Stimulated activated naive CD8-positive, alpha-beta T cell treated with anti-CD3 and anti-CD28 coated beads, Interleukin-15, Interleukin-2, amounts not matched to agents 100 ng/mL and 50 ng/mL, for 24 hours (primary cell): Measurements from ENCODE around the gene BCAR3.

ENCODE experiments used
- H3K27ac Mint-ChIP-seq: one replicate; pipeline ENCODE4 v1.8.0; 2021; ENCODE audit warnings: mild to moderate bottlenecking, mixed read lengths
- H3K27me3 Mint-ChIP-seq: one replicate; pipeline ENCODE4 v1.8.0; 2021; ENCODE audit warnings: mixed read lengths
- H3K36me3 Mint-ChIP-seq: one replicate; pipeline ENCODE4 v1.8.0; 2021; ENCODE audit warnings: low read depth, mixed read lengths
- H3K4me1 Mint-ChIP-seq: one replicate; pipeline ENCODE4 v1.8.0; 2021; ENCODE audit warnings: low read depth, mixed read lengths
- H3K4me3 Mint-ChIP-seq: one replicate; pipeline ENCODE4 v1.8.0; 2021; ENCODE audit warnings: mild to moderate bottlenecking, mixed read lengths
- H3K9me3 Mint-ChIP-seq: one replicate; pipeline ENCODE4 v1.8.0; 2021; ENCODE audit warnings: mixed read lengths

Gene BCAR3

DNA sequence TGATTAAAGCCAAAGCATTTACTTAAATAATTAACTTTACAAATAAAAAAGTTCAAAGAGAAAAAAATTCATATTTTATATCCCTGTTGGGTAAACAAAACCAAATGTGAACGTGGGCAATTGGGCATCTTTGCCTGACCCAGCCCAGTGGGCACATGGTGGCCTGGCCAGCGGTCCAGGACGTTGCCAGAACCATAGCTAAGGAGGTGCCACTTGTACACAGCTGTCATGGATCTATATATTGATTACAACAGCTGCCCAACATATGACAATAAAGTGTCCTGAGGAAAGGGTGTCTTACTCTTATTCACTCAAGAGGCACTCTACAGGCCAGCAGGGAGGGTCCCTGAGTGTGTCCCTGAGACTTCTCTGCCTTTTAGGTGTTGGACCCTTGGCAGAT is 78.5 kb downstream of the BCAR3 start:
- H3K36me3 Mint-ChIP-seq = no peaks in the 10 kb centered on the region
- no peak overlapping the region for H3K27ac Mint-ChIP-seq
- no peaks in the 10 kb centered on the region for H3K9me3 Mint-ChIP-seq
- peaks cover 29% of the 10 kb centered on the region for H3K4me1 Mint-ChIP-seq
- no peak overlapping the region for H3K4me3 Mint-ChIP-seq
- H3K27me3 Mint-ChIP-seq = peaks cover 12% of the 10 kb centered on the region

DNA sequence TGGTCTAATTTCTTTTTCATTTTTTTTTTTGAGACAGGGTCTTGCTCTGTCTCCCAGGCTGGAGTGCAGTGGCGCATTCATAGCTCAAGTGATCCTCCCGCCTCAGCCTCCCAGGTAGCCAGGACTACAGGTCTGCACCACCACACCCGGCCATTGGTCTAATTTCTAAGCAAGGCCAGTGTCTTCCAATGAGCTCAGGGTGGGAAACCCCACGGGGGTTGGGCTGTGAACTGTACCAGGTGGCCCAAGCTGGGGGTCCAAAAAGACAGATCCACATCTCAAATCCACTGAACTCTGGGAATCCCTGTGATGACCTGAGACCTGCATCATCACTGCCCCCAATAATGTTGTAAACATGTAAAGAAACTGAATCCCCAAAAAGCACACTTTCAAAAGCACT is 79.5 kb downstream of the BCAR3 start:
- Mint-ChIP-seq H3K4me1 (peaks cover 19% of the 10 kb centered on the region), H3K27me3 (peaks cover 12% of the 10 kb centered on the region), H3K4me3 (no peak overlapping the region), H3K9me3 (no peaks in the 10 kb centered on the region), H3K27ac (no peak overlapping the region), H3K36me3 (no peaks in the 10 kb centered on the region)

DNA sequence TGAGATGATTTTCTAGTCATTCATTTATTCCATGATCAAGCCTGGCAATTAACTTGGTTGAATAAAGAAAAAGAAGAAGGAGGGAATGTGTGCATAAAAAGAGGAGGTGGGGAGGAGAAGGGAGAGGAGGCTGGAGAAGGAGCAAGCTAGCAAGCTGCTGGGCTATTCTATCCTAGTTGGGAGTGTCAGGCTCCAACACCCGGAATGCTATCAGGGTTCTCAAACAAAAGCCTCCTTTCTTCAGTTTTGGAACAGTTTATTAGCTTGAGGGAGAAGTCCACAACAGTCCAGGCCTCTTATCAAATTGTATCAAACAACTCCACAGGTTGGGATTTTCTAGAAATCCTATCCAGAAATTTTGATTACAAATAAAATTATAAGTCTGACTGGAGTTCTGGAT is 80.0 kb downstream of the BCAR3 start:
- Mint-ChIP-seq H3K4me3 (no peak overlapping the region), H3K4me1 (peaks cover 15% of the 10 kb centered on the region), H3K9me3 (no peaks in the 10 kb centered on the region), H3K27ac (no peak overlapping the region), H3K36me3 (no peaks in the 10 kb centered on the region), H3K27me3 (peaks cover 12% of the 10 kb centered on the region)

DNA sequence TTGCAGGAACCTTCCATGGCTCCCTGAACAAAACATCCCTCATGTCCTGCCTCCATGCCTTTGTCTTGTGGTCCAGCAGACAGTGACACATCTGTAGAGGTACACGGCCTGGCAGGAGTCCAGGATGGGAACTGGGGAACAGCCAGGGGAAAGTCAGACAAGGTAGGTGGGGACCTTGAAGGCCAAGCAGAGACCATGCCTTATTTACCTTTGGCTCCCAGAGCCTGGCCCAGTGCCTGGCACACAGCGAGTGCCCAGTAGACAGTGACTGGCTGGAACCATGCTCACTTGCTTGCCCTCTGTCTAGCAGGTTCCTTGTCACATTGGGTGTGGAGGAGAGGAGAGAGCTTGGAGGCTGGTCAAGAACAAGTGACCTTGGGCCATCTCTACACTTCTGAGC is 81.0 kb downstream of the BCAR3 start:
- H3K36me3 Mint-ChIP-seq = no peaks in the 10 kb centered on the region
- H3K27me3 Mint-ChIP-seq = peaks cover 8% of the 10 kb centered on the region
- H3K4me1 Mint-ChIP-seq = peaks cover 5% of the 10 kb centered on the region
- no peak overlapping the region for H3K27ac Mint-ChIP-seq
- H3K4me3 Mint-ChIP-seq = no peak overlapping the region
- no peaks in the 10 kb centered on the region for H3K9me3 Mint-ChIP-seq

DNA sequence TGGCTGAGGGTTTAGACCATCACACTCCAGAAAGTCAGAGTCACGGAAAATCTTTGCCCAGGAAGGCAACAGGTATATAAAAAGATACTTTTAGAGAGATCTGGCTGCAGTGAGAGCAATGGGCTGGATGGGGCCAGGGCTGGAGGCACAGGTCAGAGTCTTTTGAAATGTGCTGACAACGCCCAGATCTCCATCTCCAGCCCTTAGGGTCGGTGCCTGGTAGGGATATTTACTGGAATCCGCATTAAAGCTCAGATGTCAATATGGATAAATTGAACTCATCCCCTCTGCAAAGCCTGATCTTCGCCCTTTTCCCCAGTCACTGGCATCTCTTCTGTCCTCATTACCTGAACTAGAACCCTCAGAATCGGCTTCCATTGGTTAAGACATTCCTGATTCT is 82.2 kb downstream of the BCAR3 start:
- Mint-ChIP-seq H3K36me3 (no peaks in the 10 kb centered on the region), H3K27ac (no peak overlapping the region), H3K9me3 (no peaks in the 10 kb centered on the region), H3K4me3 (no peak overlapping the region), H3K27me3 (peaks cover 3% of the 10 kb centered on the region), H3K4me1 (no peaks in the 10 kb centered on the region)

DNA sequence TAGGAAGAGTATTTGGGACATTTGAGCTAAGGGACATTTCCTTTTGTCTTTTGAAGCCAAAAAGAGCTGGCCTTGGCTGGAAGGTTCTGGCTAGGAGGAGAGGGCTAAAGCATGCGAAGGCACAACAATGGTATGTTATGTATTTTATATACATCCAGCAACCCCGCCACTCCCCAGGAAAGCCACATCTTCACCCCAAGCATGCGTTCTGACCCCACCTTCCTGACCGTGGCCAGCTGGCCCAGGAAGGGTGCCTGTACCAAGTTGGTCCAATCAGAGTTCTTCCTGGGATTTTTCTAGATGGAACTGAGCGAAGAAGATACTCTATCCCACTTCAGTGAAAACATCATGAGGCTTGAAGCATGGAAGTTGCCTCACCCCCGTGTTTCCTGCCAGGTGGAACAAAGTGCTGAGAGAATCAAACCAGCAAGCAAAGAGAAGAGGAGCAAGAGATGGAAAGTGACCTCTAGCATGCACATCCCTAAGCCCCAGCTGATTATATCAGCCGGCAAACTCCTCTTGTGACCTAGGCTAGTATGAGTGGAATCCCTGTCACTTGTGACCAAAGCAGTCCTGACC is 82.7 kb downstream of the BCAR3 start:
- H3K4me3 Mint-ChIP-seq = no peak overlapping the region
- no peak overlapping the region for H3K27ac Mint-ChIP-seq
- H3K9me3 Mint-ChIP-seq = no peaks in the 10 kb centered on the region
- peaks cover 3% of the 10 kb centered on the region for H3K27me3 Mint-ChIP-seq
- no peaks in the 10 kb centered on the region for H3K36me3 Mint-ChIP-seq
- no peaks in the 10 kb centered on the region for H3K4me1 Mint-ChIP-seq

DNA sequence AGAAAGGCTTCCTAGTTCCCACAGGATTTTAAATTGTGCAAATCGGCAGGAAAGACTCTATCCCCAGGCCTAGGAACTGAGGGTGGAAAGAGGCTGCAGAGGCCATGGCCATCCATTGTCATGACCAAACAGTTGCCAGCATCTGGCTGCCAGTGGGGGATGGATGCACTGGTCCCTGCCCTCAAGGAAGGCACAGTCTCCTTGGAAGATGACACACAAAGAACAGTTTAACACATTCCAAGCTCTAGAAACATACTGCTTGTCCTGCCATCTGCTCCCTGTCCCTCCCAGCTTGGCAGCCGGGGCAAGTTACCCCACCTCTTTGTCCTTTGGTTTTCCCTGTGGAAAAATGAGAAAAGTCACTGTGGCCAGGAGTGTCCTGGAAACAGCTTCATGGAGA is 83.2 kb downstream of the BCAR3 start:
- no peaks in the 10 kb centered on the region for H3K4me1 Mint-ChIP-seq
- no peak overlapping the region for H3K27ac Mint-ChIP-seq
- no peak overlapping the region for H3K4me3 Mint-ChIP-seq
- H3K27me3 Mint-ChIP-seq = no peaks in the 10 kb centered on the region
- H3K36me3 Mint-ChIP-seq = no peaks in the 10 kb centered on the region
- no peaks in the 10 kb centered on the region for H3K9me3 Mint-ChIP-seq

DNA sequence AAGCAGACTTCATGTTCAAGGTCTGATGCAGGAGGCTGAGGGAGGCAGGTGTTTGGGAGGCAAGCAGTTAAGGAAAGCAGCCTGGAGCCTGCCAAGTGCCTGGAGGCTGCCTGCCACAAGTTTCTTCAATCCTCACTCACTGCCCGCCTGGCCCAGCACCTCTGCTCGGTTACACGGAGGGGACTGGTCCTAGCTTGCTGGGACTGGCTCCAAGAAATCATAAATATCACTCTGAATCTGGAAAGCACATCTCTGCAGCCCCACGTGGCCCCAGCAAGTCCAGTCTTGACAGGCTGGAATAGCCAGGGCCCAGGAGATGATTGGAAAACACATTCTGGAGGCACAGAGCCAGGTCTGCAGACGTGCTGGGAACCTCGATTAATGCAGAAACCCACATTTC is 83.9 kb downstream of the BCAR3 start:
- H3K36me3 Mint-ChIP-seq = no peaks in the 10 kb centered on the region
- H3K9me3 Mint-ChIP-seq = no peaks in the 10 kb centered on the region
- no peak overlapping the region for H3K4me3 Mint-ChIP-seq
- no peaks in the 10 kb centered on the region for H3K4me1 Mint-ChIP-seq
- no peak overlapping the region for H3K27ac Mint-ChIP-seq
- H3K27me3 Mint-ChIP-seq = no peaks in the 10 kb centered on the region

DNA sequence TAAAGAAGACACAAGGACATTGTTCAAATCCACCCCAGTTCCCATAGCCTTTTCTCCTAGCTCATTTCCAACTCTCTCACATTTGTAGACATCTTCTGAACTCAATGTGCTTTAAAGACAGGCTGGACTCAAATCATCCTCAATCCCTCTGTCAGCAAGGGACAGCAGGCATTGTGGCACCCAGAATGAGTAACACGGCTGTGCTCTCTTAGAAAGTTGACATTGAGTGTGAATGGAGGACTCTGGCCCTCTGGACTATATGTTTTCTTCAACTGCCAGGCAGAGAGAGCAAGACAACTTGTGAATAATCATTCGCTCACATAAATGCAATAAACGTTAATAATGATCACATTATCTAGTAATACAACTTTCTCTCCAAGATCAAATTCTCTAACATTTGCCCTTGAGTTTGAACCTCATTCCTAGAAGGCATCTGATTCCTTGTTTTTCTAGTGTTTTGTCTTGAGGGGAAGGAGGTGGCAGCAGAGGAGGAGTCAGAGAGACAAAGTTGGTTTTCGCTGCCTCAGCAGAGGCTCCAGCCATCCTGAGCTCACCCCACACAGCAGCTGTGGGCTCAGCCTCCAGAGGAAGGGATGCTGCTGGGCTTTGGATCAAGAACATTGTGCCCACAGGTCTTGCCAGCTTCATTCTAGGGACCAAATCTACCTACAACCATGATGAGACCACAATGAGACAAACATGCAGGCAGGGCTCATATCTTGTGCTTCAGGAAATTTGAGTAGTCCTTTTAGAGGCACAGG is 85.1 kb downstream of the BCAR3 start:
- Mint-ChIP-seq H3K4me3 (no peak overlapping the region), H3K4me1 (peaks cover 9% of the 10 kb centered on the region), H3K9me3 (no peaks in the 10 kb centered on the region), H3K36me3 (no peaks in the 10 kb centered on the region), H3K27me3 (no peaks in the 10 kb centered on the region), H3K27ac (no peak overlapping the region)

DNA sequence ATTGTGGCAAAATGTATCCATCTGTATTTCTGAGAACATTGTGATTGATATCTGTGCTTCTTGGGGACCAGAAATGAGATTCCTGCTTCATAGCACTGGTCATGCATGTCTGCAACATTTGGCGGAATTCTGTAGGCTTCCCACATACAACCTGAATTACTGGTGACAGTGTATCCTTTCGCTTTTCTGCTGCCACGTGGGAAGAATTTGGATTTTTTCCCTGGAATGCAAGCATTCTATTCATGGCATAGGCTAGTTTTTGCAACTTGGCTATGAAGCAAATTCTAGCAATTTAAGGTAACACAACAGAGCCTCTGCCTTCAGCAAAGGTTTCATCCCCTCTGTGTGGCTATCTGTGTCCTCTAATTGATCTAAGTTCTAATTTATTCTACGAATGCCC is 85.9 kb downstream of the BCAR3 start:
- H3K36me3 Mint-ChIP-seq = no peaks in the 10 kb centered on the region
- peaks cover 14% of the 10 kb centered on the region for H3K4me1 Mint-ChIP-seq
- H3K27me3 Mint-ChIP-seq = no peaks in the 10 kb centered on the region
- no peak overlapping the region for H3K27ac Mint-ChIP-seq
- H3K9me3 Mint-ChIP-seq = no peaks in the 10 kb centered on the region
- H3K4me3 Mint-ChIP-seq = no peak overlapping the region

DNA sequence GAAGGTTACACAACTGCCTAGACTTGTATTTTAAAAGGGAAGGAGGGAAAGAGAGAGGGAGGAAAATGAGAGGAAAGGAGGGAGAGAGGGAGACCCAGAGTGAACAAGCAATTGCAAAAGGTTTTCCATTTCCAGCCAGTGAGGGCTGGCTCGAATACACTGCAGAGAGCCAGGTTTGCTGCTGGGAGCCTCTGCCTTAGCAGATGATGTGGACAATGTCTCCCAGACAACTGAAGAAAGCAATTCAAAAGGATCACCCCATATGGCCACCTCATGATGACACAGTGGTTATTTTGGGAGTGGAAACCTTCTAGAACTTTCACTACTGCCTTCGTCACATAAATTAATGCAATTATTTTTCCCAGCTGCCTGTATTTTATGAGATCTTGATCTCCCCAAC is 86.4 kb downstream of the BCAR3 start:
- Mint-ChIP-seq H3K4me3 (no peak overlapping the region), H3K9me3 (no peaks in the 10 kb centered on the region), H3K27ac (no peak overlapping the region), H3K4me1 (peaks cover 18% of the 10 kb centered on the region), H3K27me3 (no peaks in the 10 kb centered on the region), H3K36me3 (no peaks in the 10 kb centered on the region)

DNA sequence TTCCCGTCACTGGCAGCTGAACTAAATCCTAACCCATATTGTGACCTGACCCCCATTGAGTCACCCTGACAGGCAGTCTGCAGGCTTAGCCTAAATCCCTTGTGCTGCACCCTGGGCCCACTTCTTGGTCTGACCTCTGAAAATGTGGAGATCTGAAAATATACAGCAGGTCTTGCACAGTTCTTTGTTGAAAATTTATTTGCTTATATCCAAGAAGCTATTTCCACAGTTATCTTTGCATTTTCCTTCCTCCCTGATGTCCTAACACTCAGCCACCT is 87.1 kb downstream of the BCAR3 start:
- Mint-ChIP-seq H3K36me3 (no peaks in the 10 kb centered on the region), H3K9me3 (no peaks in the 10 kb centered on the region), H3K4me3 (no peak overlapping the region), H3K27ac (no peak overlapping the region), H3K27me3 (no peaks in the 10 kb centered on the region), H3K4me1 (peaks cover 21% of the 10 kb centered on the region)

DNA sequence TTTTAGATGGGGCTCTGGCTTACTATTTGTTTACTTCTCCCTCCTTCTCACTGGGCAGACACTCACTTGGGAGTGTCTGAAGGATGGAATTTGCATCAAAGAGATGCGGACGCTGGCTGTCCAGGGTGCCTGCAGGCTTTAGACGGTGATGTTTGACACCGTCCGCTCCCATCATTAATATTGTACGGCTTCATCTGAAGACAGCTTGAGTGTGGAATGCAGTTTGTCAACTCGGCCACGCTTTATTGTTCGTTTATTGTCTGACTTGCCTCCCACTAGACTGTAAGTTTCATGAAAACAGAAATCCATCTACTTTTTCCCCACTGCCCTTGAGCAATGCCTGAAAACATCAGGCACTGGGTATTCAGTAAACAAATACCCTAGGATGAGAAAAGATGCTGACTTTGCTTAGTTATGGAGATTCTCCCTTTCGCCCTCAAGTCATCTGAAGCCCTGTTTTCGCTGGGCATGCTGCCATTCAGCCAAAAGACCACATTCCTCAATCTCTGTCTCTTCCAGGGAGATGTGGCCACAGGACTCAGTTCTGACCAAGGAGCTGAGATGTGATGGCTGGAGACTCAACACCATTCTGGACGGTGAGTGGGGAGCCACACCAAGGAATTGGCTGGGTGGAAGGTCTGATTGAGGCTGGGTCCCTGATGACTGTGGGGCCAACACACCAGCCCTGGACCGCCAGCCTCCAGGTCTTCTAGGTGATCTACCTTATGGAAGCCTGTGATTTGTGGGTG is 87.6 kb downstream of the BCAR3 start:
- no peak overlapping the region for H3K27ac Mint-ChIP-seq
- H3K4me1 Mint-ChIP-seq = peaks cover 26% of the 10 kb centered on the region
- no peaks in the 10 kb centered on the region for H3K36me3 Mint-ChIP-seq
- H3K9me3 Mint-ChIP-seq = no peaks in the 10 kb centered on the region
- no peaks in the 10 kb centered on the region for H3K27me3 Mint-ChIP-seq
- H3K4me3 Mint-ChIP-seq = no peak overlapping the region

DNA sequence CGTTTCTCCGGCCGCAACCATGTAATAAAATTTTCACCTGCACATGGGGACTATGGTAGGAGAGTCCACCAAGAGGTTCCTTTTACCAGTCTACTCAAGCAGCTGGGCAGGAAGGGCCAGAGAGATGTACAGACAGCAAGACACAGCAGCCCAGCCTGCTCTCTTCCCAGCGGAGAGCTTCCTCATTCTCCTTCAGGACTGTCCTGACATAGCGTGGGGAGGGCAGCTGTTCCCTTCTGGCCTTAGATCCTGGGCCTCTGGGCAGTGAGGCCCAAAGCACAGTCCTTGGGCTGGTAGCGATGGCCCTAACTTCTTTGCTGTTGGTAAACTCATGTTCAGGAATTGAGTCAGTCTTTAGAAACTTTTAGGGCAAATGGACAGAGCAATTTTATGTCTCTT is 89.1 kb downstream of the BCAR3 start:
- Mint-ChIP-seq H3K27me3 (no peaks in the 10 kb centered on the region), H3K9me3 (no peaks in the 10 kb centered on the region), H3K27ac (no peak overlapping the region), H3K36me3 (no peaks in the 10 kb centered on the region), H3K4me1 (peaks cover 34% of the 10 kb centered on the region), H3K4me3 (no peak overlapping the region)

DNA sequence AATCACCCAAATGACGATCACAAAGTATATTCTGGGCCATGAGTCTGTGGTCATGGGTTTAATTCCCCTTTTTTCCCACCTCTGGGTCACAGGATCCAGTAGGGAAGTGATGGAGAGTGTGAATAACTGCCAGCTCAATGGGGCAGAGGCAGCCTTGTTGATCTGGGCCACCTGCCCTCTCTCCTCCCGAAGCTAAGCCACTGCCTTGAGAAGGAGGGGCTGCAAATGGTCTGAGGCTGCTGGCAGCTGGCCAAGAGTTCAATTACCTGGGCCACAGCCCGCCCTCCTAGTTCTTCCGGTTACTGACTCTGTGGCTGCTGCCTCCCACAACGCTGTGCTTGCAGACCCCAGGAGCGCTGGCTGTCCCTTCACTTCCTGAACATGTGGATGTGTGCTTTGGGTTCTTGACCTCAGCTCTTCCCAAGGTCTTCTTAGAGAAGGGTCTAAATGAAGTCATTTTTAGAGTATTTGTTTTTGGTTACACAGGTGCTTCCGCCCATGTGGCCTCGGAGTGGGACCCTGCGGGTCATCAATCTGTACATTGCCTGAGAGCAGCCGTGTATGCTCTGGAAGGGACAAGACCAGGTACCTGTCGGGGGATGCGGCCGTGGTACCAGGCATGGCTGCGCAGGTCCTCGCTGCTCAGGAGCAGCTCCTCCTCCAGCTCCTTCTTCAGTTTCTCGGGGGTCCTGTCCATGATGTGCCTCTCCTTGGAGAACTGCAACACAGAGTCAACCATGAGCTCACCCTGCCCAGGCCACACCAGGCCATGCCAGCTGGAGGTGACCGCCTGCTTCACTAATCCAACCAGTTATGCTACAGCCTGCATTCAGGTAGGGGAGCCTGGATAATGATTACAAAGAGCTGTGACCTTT is 89.7 kb downstream of the BCAR3 start:
- H3K36me3 Mint-ChIP-seq = no peaks in the 10 kb centered on the region
- H3K4me1 Mint-ChIP-seq = peaks cover 34% of the 10 kb centered on the region
- H3K27me3 Mint-ChIP-seq = no peaks in the 10 kb centered on the region
- no peak overlapping the region for H3K4me3 Mint-ChIP-seq
- no peak overlapping the region for H3K27ac Mint-ChIP-seq
- H3K9me3 Mint-ChIP-seq = no peaks in the 10 kb centered on the region
